K562 (cell line): Measurements from ENCODE around the gene RIN3. TPM values are rescaled to one million over a fixed set of nuclear protein-coding genes. Genes with fewer than 3 reads are reported as not detected.

Experiments
- ATAC-seq: fragments of 200-7000 bp; cut with Tn5 transposase; 3 replicates; pipeline ENCODE4 v1.9.1; 2020; ENCODE audit warnings: moderate library complexity
- BruUV-seq: library from RNA; stranded (reverse); fragments of 400-500 nt; replicated peaks from 2 replicates; lab custom pipeline; 2021; lab: Mats Ljungman, UMichigan
- CTCF ChIA-PET: fragments of 300-600 bp; formaldehyde crosslinking; extraction: SDS; loops from one replicate; lab custom pipeline; 2021; ENCODE audit warnings: low intra/inter-chr PET ratio; lab: Yijun Ruan, JAX
- POLR2A ChIA-PET: fragments of 300-600, 350-650 bp; sonication (Branson Sonifier 250); formaldehyde crosslinking; extraction: SDS; loops from one replicate; lab custom pipeline; 2021; ENCODE audit warnings: antibody characterized with exemption, inconsistent platforms; lab: Yijun Ruan, JAX
- DNase-seq, 4 experiments: peaks; one replicate each; pipeline versions ENCODE4 v3.0.0 to v3.0.0-alpha.2; 2011 to 2018; ENCODE audit warnings: low spot score in 3 of 4, mixed read lengths in 3 of 4; ENCODE audit errors: extremely low read depth in 1 of 4
- FAIRE-seq: peaks from 2 replicates; lab custom pipeline; 2011; peaks lifted over from hg19 to GRCh38; lab: Jason Lieb, UNC
- H2AFZ ChIP-seq: 2 replicates; pipeline ENCODE4 v1.6.0; 2011; ENCODE audit warnings: low read depth, low read length, control low read depth, inconsistent platforms
- H3K27ac ChIP-seq: fragments of 200-600 bp; 3 replicates; pipeline ENCODE4 v1.8.0; 2011; ENCODE audit warnings: low read depth, mild to moderate bottlenecking, control low read depth, inconsistent platforms, low read length, moderate library complexity, mixed read lengths; ENCODE audit errors: extremely low read depth
- H3K27me3 ChIP-seq, 2 experiments: fragments of 300-600 bp in 1 of 2; 2 replicates in 1 of 2; 3 replicates in 1 of 2; pipeline versions ENCODE4 v1.6.0 to v1.8.0; 2011; ENCODE audit warnings: inconsistent platforms in 2 of 2, low read length in 2 of 2, mild to moderate bottlenecking in 1 of 2, mixed read lengths in 1 of 2, moderate library complexity in 1 of 2; ENCODE audit not compliant: control insufficient read depth in 2 of 2, insufficient read depth in 2 of 2
- H3K36me3 ChIP-seq: fragments of 300-600 bp; 3 replicates; pipeline ENCODE4 v1.8.0; 2011; ENCODE audit warnings: mild to moderate bottlenecking, low read length, inconsistent platforms; ENCODE audit not compliant: control insufficient read depth, insufficient read depth
- H3K4me1 ChIP-seq, 2 experiments: fragments of 200-600 bp in 1 of 2; replicated peaks in 1 of 2; 2 replicates in 1 of 2; 3 replicates in 1 of 2; pipeline versions ENCODE4 v1.5.1 to v1.8.0; 2011; ENCODE audit warnings: inconsistent platforms in 2 of 2, low read length in 2 of 2, mild to moderate bottlenecking in 1 of 2, mixed read lengths in 1 of 2, moderate library complexity in 1 of 2; ENCODE audit not compliant: control insufficient read depth in 2 of 2, insufficient read depth in 2 of 2
- H3K4me2 ChIP-seq: 2 replicates; pipeline ENCODE4 v1.6.1; 2011; ENCODE audit warnings: low read length, control low read depth, inconsistent platforms, mixed read lengths; ENCODE audit not compliant: insufficient read depth
- H3K4me3 ChIP-seq: fragments of 200-600 bp; sonication (generic), shearing (Covaris generic); 2 replicates; pipeline ENCODE4 v1.5.1; 2016; ENCODE audit warnings: control low read depth, inconsistent platforms
- H3K79me2 ChIP-seq: fragments of 200-600 bp; 3 replicates; pipeline ENCODE4 v1.8.0; 2011; ENCODE audit warnings: low read length, inconsistent platforms; ENCODE audit not compliant: control insufficient read depth, insufficient read depth
- H3K9ac ChIP-seq, 2 experiments: 2 replicates each; pipeline versions ENCODE4 v1.6.0 to v1.6.1; 2011; ENCODE audit warnings: low read depth in 2 of 2, low read length in 2 of 2, control low read depth in 1 of 2, inconsistent platforms in 1 of 2, mild to moderate bottlenecking in 1 of 2, mixed read lengths in 1 of 2; ENCODE audit not compliant: insufficient read depth in 1 of 2
- H3K9me1 ChIP-seq: one replicate; pipeline ENCODE4 v1.6.0; 2011; ENCODE audit warnings: inconsistent platforms, mild to moderate bottlenecking, low read length, moderate library complexity; ENCODE audit not compliant: control insufficient read depth, insufficient read depth
- H3K9me3 ChIP-seq: replicated peaks from 2 replicates; pipeline ENCODE4 v1.5.1; 2011; ENCODE audit warnings: low read depth, low read length, inconsistent platforms; ENCODE audit not compliant: control insufficient read depth, insufficient read depth
- H4K20me1 ChIP-seq: replicated peaks from 2 replicates; pipeline ENCODE4 v1.6.1; 2011; ENCODE audit warnings: low read length, inconsistent platforms, mixed read lengths; ENCODE audit not compliant: control insufficient read depth, insufficient read depth
- CBX3 ChIP-seq, 2 experiments: IDR thresholded peaks; 1 replicate in 1 of 2; 2 replicates in 1 of 2; pipeline ENCODE4 v1.6.1; 2012; ENCODE audit warnings: inconsistent platforms in 2 of 2, low read length in 2 of 2, borderline replicate concordance in 1 of 2, control low read depth in 1 of 2
- KAT7 ChIP-seq: sonication (generic); formaldehyde crosslinking; IDR thresholded peaks from 2 replicates; pipeline ENCODE4 v1.8.0; 2022; ENCODE audit warnings: missing genetic modification reagents, mild to moderate bottlenecking, borderline replicate concordance
- MAFK ChIP-seq: IDR thresholded peaks from 2 replicates; pipeline ENCODE4 v1.6.1; 2011; ENCODE audit warnings: low read length, improper control_type of control experiment
- POLR2B ChIP-seq: fragments of 450-650 bp; IDR thresholded peaks from 2 replicates; pipeline ENCODE4 v1.6.1; 2018; ENCODE audit warnings: low read depth; ENCODE audit not compliant: partially characterized antibody
- SLC30A9 ChIP-seq: fragments of 250-450 bp; sonication (Bioruptor Pico); IDR thresholded peaks from 2 replicates; pipeline ENCODE4 v1.8.0; 2022; ENCODE audit warnings: mild to moderate bottlenecking, moderate library complexity
- ZZZ3 ChIP-seq: fragments of 450-650 bp; IDR thresholded peaks from 2 replicates; pipeline ENCODE4 v1.6.1; 2016; ENCODE audit warnings: antibody characterized with exemption, mild to moderate bottlenecking, moderate library complexity
- WGBS: fragments of 100-300 bp; shearing (Covaris generic); methylation state at CpG from one replicate; pipeline ENCODE4 v1.1.6; 2016; ENCODE audit warnings: low coverage, mixed read lengths; ENCODE audit not compliant: insufficient coverage; ENCODE audit errors: missing lambda C conversion rate; 5-methylcytosine and 5-hydroxymethylcytosine counted together
- in situ Hi-C: fragments of 300-500 bp; cut with MboI; formaldehyde crosslinking; loops from 4 replicates; pipeline ENCODE4 v1.15.0; 2018; ENCODE audit warnings: inconsistent platforms, mixed read lengths
- intact Hi-C: fragments of 100-400 bp; cut with micrococcal nuclease; formaldehyde crosslinking; loops from 2 replicates; pipeline ENCODE4 v1.14.2; 2022
- polyA plus RNA-seq, 8 experiments: library from polyadenylated mRNA; depleted of rRNA in 4 of 8; stranded (reverse) in 5 of 8; unstranded in 3 of 8; fragments of >200 nt; fragmentation: Nextera tagmentation in 2 of 8; fragmentation: Illumina TruSeq in 1 of 8; extraction: Ambion mirVana in 2 of 8; extraction: Trizol in 1 of 8; gene quantifications; 2 replicates each; pipeline versions ENCODE4 v1.2.1 to v1.2.3, GENCODE V29; 2011 to 2014; ENCODE audit warnings: inconsistent platforms in 1 of 8, missing spikeins in 1 of 8
- total RNA-seq, 7 experiments: library from RNA; depleted of rRNA in 6 of 7; stranded (reverse); fragments of >200 nt in 6 of 7; fragmentation: Illumina TruSeq in 2 of 7; extraction: Trizol in 2 of 7; gene quantifications; 2 replicates each; pipeline versions ENCODE4 v1.2.1 to v1.2.3, GENCODE V29; 2011 to 2021; ENCODE audit warnings: low replicate concordance in 1 of 7
- TF ChIP-seq, protein P1 (sequence below), 2 experiments: IDR thresholded peaks; 2 replicates each; pipeline ENCODE4 v1.6.1; 2012; ENCODE audit warnings: improper control_type of control experiment in 2 of 2, low read depth in 2 of 2, low read length in 2 of 2, borderline replicate concordance in 1 of 2
- TF ChIP-seq, protein P2 (sequence below), 3 experiments: IDR thresholded peaks in 2 of 3; conservative IDR thresholded peaks in 1 of 3; 2 replicates each; pipeline ENCODE4 v1.5.1; 2011 to 2012; ENCODE audit warnings: low read length in 3 of 3, mild to moderate bottlenecking in 3 of 3, control low read depth in 2 of 3, improper control_type of control experiment in 1 of 3, inconsistent platforms in 1 of 3, low read depth in 1 of 3, mixed read lengths in 1 of 3, moderate library complexity in 1 of 3; ENCODE audit not compliant: insufficient read depth in 2 of 3
- TF ChIP-seq, protein P3 (sequence below): fragments of 450-650 bp; formaldehyde crosslinking; IDR thresholded peaks from 2 replicates; pipeline ENCODE4 v1.4.0; 2022; ENCODE audit warnings: missing genetic modification characterization

Gene RIN3
- total and polyA plus RNA-seq, 9 of the 15 experiments (the other 6 are each of a cell fraction or from before 2014, with no cell fraction given) = 0.01 to 0.49 (median 0.08) TPM; not detected in 5

DNA sequence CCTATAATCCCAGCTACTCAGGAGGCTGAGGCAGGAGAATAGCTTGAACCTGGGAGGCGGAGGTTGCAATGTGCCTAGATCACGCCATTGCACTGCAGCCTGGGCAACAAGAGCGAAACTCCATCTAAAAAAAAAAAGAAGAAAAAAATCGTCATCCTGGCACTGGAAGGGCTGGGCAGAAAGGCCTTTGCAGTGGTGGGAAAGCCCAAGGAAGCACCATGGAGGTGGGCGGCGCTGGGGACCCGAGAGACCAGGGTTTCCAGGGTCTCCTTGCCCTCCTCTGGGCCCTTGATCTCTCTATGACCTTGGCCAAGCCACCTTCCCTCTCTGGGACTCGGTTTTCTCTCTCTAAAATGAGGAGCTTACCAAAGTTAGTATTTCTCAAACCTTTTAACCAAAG, 169.5 kb downstream of the RIN3 start (continued):
- TF ChIP-seq, protein P1, sequence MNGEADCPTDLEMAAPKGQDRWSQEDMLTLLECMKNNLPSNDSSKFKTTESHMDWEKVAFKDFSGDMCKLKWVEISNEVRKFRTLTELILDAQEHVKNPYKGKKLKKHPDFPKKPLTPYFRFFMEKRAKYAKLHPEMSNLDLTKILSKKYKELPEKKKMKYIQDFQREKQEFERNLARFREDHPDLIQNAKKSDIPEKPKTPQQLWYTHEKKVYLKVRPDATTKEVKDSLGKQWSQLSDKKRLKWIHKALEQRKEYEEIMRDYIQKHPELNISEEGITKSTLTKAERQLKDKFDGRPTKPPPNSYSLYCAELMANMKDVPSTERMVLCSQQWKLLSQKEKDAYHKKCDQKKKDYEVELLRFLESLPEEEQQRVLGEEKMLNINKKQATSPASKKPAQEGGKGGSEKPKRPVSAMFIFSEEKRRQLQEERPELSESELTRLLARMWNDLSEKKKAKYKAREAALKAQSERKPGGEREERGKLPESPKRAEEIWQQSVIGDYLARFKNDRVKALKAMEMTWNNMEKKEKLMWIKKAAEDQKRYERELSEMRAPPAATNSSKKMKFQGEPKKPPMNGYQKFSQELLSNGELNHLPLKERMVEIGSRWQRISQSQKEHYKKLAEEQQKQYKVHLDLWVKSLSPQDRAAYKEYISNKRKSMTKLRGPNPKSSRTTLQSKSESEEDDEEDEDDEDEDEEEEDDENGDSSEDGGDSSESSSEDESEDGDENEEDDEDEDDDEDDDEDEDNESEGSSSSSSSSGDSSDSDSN (IDR thresholded peaks at IDR 0.05; ENCODE audit: borderline replicate concordance in 1 of 2, low read depth in 2 of 2, low read length in 2 of 2) = no peak
- TF ChIP-seq SLC30A9 (CRISPR knock-in tag) (no peak), POLR2B (no peak), KAT7 (CRISPR knock-in tag) (no peak)

DNA sequence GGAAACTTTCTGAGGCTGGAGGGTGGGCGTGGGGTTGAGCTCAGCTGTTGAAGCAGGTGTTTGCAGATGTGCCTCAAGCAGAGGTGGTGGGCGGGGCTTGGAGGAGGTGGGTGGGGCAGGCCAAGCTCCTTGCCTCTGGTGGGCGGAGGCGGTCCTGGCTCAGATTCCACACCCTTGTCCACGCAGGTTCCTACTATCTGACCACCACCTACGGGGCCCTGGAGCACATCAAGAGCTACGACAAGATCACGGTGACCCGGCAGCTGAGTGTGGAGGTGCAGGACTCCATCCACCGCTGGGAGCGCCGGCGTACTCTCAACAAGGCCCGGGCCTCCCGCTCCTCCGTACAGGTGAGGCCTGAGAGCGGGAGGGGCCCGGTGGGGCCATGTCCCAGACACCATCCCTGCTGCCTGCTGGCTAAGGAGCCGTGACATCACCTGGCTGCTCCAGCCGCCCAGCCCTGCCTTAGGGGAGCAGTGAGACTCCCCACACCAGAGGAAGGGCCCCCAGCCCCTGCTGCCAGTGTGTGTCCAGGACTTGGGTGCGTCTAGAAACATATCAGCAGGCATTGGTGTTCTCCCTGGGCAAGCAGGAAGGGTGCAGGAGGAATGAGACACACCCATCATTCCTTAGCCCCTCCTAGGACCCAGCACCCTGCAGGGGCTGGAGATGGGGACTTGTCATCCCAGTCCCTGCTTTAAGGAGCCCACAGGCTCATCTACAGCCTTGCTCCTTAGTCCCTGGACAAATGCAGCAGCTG, 171.4 kb downstream of the RIN3 start:
- Histone ChIP-seq H4K20me1 (peaks cover 3% of the 10 kb centered on the region; the same call in 1 of the 2 replicates), H3K4me1 (peaks cover 0 to 22% of the 10 kb centered on the region in 2 experiments; a peak in 2 of 5 replicates), H3K4me2 (no peak overlapping the region), H3K27me3 (peaks cover 0 to 2% of the 10 kb centered on the region in 2 experiments; a peak in 2 of 5 replicates), H3K9ac (no peak overlapping the region), H3K4me3 (no peak overlapping the region), H3K79me2 (no peaks in the 10 kb centered on the region), H3K36me3 (no peaks in the 10 kb centered on the region), H3K27ac (no peak overlapping the region), H3K9me1 (no peaks in the 10 kb centered on the region), H3K9me3 (no peaks in the 10 kb centered on the region), H2AFZ (no peak overlapping the region)
- ChIA-PET CTCF (no interaction called here), POLR2A (no interaction called here)
- no TSS peak for BruUV-seq
- FAIRE-seq (no peak), DNase-seq (peak; percentile 38 to 66 (median 51)), ATAC-seq (peak; percentile 56)
- WGBS = 5% methylated on average over 17 of the region's 21 CpGs
- in situ Hi-C loops = no loop called here
- TF ChIP-seq CBX3 (IDR thresholded peaks at IDR 0.05; ENCODE audit: borderline replicate concordance in 1 of 2, low read length in 2 of 2) (no peak), ZZZ3 (no peak), MAFK (no peak)
- TF ChIP-seq, protein P2, sequence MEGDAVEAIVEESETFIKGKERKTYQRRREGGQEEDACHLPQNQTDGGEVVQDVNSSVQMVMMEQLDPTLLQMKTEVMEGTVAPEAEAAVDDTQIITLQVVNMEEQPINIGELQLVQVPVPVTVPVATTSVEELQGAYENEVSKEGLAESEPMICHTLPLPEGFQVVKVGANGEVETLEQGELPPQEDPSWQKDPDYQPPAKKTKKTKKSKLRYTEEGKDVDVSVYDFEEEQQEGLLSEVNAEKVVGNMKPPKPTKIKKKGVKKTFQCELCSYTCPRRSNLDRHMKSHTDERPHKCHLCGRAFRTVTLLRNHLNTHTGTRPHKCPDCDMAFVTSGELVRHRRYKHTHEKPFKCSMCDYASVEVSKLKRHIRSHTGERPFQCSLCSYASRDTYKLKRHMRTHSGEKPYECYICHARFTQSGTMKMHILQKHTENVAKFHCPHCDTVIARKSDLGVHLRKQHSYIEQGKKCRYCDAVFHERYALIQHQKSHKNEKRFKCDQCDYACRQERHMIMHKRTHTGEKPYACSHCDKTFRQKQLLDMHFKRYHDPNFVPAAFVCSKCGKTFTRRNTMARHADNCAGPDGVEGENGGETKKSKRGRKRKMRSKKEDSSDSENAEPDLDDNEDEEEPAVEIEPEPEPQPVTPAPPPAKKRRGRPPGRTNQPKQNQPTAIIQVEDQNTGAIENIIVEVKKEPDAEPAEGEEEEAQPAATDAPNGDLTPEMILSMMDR (IDR thresholded peaks at IDR 0.05 in 2 of 3, conservative IDR thresholded peaks at IDR 0.05 in 1 of 3; ENCODE audit: insufficient read depth in 2 of 3, low read depth in 1 of 3, low read length in 3 of 3) = 0 out of 6 replicates have a peak, but pooled peaks of 1 of the 3 experiments have one; percentile 2
- TF ChIP-seq, protein P3, sequence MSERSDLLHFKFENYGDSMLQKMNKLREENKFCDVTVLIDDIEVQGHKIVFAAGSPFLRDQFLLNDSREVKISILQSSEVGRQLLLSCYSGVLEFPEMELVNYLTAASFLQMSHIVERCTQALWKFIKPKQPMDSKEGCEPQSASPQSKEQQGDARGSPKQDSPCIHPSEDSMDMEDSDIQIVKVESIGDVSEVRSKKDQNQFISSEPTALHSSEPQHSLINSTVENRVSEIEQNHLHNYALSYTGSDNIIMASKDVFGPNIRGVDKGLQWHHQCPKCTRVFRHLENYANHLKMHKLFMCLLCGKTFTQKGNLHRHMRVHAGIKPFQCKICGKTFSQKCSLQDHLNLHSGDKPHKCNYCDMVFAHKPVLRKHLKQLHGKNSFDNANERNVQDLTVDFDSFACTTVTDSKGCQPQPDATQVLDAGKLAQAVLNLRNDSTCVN (CRISPR knock-in tag) = no peak
- intact Hi-C loops = no loop called here
